NCI-H748 (cell line): ENCODE measurements around the gene DBT.
"Not testable (repeated sequence)": the region's sequence is repeated elsewhere in the genome, so short reads cannot be mapped to it uniquely, and the experiment has no call there.

Experiments
- DNase-seq: peaks from one replicate; lab custom pipeline; 2025; ENCODE audit not compliant: unreplicated experiment; lab: John Stamatoyannopoulos, UW

The DBT gene

DNA sequence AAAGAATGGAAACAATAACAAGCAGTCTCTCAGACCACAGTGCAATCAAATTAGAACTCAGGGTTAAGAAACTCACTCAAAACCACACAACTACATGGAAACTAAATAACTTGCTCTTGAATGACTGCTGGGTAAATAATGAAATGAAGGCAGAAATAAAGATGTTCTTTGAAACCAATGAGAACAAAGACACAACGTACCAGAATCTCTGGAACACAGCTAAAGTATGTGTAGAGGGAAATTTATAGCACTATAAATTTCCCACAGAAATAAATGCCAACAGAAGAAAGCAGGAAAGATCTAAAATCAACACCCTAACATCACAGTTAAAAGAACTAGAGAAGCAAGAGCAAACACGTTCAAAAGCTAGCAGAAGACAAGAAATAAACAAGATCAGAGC is 46.9 kb downstream of the DBT start:
- not testable (repeated sequence) for DNase-seq

DNA sequence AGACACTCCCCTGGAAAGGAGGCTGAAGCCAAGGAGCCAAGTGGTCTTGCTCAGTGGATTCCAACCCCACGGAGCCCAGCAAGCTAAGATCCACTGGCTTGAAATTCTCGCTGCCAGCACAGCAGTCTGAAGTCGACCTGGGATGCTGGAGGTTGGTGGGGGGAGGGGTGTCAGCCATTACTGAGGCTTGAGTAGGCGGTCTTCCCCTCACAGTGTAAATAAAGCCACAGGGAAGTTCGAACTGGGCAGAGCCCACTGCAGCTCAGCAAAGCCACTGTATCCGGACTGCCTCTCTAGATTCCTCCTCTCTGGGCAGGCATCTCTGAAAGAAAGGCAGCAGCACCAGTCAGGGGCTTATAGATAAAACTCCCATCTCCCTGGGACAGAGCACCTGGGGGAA is 49.6 kb downstream of the DBT start:
- not testable (repeated sequence) for DNase-seq

DNA sequence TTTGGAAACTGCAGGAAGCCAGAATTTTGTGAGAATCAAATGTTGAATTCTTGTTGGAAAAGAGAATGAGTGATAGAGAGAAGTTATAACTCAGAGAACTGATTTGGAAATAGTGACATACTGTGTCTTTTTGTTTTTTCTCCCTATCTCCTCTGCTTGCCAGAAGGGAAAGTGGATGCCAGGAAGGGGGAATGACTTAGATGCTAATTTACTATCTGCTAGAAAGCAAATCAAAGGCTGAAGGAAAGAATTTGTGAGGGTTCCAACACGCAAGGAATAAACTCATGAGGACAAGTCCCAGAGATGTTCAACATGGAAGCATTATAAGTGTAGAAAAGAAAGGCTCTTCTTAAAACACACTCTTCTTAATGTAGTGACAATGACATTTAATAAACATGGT is 51.0 kb downstream of the DBT start:
- no peak for DNase-seq

DNA sequence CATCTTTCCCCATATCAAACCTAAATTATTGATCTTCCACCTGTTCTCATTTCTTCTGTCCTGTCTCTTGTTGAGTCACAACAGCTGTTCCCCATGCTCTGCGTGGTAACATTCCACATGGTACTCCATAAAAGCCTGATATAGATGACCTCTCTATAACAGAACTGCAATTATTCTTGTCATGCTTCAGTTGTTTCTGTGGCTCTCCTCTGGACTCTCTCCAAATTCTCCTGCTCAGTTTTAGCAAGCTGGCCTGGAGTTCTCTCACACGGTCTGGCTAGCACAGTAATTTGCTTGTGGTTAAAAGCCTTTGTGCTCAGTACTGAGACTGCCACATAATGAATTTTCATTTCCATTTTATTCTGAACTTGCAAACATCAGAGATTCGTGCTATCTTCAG is 61.0 kb downstream of the DBT start:
- peak; percentile 26 for DNase-seq

DNA sequence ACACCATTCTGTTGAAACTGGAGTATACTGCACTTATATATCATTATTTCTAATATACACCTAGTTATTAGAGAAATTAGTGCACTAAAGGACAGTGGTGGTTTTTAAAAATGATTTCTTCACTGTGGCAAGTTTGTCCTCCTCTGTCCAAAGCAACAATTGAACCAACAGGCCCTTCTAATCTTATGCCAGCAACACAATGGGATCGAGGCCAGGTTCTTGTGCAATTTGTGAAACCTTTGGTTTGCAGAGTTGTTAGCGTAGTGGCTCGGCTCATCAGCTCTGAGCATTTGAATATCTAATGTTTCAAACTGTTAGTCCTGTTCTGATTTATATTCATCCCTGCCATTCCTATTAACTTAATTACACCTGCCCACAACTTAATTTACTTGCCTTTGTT is 61.7 kb downstream of the DBT start:
- no peak for DNase-seq

DNA sequence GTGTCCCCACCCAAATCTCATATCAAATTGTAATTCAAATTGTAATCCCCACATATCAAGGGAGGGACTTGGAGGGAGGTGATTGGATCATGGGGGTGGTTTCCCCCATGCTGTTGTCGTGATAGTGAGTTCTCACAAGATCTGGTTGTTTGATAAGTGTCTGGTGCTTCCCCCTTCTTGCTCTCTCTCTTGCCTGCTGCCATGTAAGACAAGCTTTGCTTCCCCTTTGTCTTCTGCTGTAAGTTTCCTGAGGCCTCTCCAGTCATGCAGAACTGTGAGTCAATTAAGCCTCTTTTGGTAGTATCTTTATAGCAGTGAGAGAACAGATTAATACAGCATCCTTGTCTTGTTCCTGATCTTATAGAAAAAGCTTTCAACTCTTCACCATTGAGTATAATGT is 65.1 kb downstream of the DBT start:
- DNase-seq: no peak

DNA sequence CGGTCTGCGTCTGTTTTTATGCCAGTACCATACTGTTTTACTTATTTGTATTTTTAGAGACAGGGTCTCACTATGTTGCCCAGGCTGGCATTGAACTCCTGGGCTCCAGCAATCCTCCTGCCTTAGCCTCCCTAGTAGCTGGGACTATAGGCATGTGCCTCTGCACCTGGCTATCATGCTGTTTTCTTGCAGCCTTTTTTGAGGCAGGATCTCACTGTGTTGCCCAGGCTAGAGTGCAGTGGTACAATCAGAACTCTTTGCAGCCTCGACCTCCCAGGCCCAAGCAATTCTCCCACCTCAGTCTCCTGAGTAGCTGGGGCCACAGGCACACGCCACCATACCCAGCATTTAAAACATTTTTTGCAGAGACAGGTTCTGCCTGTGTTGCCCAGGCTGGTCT is 66.3 kb downstream of the DBT start:
- DNase-seq: no peak

DNA sequence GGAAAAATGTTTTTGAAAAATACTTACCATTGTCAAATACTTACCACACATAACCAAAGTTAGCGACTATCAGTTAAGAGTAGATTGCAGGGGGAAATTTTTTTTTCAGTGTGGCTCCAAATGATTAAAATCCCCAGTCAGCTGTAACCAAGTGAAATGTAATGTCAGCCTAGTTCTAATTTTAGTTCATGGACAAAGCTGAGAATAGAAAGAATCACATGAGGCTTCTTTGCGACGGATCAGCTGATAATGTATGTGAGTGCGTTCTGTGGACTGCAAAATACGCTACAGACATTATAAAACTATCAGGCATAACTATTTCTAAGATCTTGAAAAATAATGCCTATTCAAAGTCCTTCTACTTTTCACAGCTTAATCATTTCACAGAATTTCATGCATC is 71.5 kb downstream of the DBT start, which contains the start of gene LRRC39:
Gene LRRC39, minus strand, starts transcription at position 166 of the 400 bp plus-strand sequence. CDS start 9,740 bp downstream, outside the sequence.
- no peak for DNase-seq

DNA sequence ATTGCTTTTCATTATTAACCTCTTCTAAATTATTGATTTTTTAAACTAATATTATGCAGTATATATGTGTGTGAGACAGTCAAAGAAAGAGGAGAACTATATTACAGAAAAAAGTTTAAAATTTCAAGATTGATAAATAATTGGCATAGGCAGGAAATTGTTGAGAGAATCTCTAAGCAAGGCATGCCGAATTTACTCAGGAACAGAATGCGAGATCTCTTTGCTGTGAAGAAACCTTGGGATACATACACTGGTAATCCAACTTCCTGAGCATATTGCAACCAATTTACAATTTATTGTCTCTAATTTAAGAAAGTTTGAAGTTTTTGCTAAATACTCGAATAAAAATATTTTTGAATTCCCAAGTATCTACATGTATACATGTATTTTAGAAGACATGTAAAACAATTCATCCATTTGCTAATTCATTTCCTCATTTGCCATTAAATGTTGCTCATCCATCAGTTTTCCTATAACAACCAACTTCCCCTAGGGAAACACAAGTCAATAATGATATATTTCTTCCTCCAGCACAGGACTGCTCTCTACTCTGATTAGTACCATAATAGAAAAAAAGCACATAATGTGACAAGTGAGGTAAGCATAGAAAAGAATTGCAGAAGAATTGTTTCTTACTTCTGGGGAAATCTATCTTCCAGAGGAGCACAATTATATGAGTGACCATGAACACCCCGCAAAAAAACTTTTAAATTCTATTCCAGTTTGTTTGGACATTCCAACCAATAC is 72.2 kb downstream of the DBT start:
- DNase-seq: no peak

DNA sequence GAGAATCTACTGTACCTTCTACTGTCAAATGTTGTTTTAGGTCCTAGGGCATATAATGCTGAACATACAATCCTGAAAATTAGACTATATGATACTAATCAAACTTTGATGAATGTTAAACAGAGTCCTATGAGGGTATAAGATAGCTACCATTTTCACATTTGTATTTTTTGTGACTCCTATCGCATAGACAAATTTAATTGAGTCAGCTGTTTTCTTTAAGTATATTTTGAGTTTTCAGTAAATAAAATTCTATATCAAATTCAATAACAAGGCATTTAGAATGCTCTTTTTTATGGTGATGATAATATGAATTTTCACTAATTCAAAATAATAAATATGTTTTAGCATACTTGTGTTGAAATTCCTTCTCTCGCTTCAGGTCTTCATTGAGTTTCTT is 81.6 kb downstream of the DBT start:
- DNase-seq: no peak

DNA sequence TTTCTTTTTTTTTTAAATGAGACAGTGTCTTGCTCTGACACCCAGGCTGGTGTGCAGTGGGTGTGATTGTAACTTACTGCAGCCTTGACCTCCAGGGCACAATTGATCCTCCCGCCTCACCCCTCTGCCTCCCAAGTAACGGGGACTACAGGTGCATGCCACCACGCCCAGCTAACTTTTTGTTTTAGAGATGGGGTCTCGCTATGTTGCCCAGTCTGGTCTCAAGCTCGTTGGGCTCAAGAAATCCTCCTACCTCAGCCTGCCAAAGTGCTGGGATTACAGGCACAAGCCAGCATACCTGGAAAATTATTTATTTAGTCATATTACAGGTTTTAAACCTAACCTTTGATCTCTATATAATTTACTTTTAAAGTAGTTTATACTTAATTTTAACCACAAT is 84.9 kb downstream of the DBT start:
- DNase-seq: no peak

DNA sequence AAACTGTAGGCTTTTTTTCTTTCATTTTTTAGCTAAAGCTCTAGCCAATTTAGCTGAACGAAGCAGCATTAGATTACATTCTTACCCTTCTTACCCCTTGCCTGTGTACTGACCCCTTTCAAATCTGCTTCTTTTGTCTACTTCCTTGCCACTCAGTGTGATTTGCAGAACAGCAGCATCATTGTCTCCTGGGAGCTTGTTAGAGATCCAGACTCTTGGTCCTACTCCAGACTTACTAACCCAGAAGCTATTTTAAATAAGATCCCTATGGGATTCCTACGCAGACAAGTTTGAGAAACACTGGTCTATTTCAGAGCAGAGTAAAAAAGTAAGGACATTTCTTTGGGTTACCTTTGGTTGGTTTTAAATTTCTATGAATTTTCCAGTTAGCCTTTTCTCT is 85.4 kb downstream of the DBT start:
- DNase-seq: no peak

DNA sequence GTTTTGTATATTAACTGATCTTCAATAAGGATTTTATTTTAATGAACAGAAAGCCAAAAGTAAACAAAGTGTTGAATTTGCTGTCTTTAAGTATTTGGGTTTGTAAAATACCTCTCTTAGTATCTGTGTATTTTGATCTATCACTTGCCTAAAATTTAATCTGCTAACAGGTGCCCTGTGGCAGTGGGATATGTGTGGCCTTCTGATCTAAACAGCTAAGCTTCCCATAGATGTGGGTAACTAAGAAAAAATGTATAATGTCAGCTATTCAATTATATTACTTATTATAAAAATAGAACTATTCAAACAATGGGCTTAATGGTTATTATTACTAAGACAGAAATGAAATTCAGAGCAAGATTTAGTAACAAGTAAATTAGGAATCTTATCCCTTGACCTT is 86.8 kb downstream of the DBT start:
- no peak for DNase-seq

DNA sequence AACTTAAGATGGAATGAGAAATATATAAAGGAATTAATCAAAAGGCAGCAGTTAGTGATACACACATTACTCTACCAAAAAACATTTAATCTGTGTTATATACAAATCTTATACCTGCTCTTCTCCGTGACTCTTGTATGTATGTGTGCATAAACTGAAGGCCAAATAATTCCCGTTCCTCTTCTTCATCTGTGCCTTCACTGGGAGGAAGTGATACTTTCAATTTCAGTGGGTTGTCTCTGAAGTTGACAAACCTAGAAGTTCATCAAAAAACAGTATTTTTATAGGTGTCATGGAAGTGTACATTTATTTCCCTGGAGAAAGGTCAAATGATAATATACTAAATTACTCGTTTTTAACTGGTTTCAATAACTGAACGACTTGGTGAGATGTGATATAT is 97.4 kb downstream of the DBT start:
- no peak for DNase-seq

DNA sequence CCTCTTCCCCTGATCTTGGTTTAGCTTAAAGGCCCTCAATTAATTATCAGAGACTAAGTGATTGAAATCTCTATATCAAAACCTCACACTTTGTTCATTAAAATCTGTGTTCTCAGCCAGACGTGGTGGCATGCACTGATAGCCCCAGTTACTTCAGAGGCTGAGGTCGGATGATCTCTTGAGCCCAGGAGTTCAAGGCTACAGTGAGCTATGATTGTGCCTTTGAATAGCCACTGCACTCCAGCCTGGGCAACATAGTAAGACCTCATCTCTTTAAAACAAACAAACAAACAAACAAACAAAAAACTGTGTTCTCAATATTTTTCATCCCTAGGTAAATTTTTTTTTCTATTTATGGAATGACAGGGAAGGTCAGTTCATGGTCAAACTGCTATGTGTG is 98.0 kb downstream of the DBT start:
- no peak for DNase-seq

DNA sequence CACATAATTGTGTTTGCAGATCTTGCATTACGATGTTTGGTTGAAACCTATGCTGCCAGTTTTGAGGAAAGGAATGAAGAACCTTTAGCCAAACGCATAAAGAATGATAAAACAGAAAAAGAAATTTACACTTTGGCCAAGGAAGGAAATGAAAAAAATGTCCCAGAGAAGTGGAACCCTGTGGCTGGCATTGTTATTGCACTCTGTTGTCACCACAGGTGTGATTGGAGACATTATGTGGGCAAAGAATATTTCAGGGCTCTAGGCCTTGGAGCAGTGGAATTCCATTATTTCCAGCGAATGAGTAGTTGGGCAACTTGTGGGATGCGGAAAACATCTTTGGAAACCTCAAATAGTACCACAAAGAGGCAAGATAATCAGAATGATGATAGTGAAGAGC is 101.8 kb downstream of the DBT start:
- no peak for DNase-seq

DNA sequence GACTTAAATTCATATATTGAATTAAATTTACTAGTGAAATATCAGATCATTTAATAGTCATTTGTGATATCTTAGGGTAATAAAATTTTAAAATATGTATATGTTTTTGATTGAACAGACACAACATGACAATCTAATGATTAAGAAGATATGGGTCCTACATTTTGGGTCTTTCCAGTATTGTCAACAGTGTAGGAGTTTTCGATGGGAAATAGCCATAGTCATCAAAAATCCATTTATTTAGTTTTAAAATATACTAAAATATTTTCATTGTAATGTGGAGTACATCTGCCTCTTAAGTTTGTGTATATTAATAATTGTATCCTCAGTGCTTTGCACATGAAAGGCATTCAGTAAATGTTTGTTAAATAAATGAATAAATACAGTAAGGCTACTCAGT is 102.7 kb downstream of the DBT start:
- DNase-seq: no peak

DNA sequence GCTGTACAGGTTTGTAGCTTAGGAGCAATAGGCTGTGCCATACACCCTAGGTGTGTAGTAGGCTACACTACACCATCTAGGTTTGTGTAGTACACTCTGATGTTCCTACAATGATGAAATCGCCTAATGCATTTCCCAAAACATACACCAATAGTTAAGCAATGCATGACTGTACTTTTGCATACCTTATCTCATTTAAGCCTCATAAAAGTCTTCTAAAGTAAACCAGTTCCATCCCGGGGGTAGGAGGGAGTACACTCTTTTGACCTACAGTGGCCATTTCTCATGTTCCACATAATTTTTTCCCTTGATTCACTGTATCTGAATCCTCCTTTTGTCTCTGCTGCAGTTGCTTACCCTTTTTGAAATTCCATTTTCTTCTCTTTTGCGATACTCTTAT is 104.5 kb downstream of the DBT start:
- DNase-seq: no peak

DNA sequence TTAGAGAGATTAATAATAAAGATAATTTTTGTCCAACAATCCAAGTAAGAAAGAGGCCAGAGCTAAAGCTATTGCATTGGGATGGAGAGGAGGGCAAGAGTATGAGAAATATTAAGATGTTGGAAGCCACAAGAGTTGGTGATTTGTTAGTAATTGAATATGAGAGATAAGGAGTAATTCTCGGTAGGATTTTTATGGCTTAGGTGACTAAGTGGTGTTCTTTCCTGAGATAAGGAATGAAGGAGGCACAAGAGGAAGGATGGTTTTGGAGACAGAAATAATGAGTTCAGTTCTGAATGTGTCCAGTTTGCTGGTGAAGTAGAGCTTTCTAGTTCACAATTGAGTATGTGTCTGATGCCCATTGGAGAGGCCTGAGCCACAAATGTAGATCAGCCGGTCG is 107.3 kb downstream of the DBT start:
- no peak for DNase-seq

DNA sequence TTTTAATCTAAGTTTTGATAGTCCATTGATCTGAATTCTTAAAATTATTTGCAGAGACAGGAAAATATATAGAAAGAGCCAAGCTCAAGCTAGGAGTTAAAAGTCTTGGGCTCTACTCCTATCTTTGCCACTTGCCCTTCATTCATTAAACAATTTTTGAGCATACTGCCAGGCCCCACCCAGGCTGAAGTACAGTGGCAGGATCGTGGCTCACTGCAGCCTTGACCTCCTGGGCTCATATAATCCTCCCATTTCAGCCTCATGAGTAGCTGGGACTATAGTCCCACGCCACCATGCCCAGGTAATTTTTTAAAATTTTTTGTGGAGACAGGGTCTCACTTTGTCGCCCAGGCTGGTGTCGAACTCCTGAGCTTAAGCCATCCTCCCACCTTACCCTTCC is 108.4 kb downstream of the DBT start:
- no peak for DNase-seq

DNA sequence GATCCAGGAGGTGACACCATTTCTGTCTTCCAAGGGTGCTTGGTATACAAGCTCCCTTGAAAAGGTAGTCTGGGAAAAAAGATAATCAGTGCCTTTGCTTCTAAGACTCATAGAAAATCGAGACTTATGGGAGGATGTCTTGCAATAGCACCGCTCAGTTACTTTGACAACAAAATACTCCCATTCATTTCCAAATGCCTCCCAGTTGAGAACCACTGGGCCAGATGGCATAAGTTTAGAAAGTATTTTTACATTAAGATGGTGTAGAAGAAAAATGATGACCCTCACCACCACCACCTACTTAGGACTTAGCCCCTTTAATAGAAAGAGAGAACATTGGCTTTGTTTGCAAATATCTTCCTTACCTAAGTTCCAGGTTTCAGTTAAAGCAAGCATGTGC is 112.0 kb downstream of the DBT start:
- DNase-seq: no peak
